MCF 10A (cell line): Measurements from ENCODE around the gene KNDC1. TPM values are rescaled to one million over a fixed set of nuclear protein-coding genes. Genes with fewer than 3 reads are reported as not detected.

Experiments used
- BruUV-seq: library from RNA; stranded (reverse); fragments of 400-500 nt; replicated peaks from 2 replicates; lab custom pipeline; 2021; lab: Mats Ljungman, UMichigan
- CTCF ChIA-PET: fragments of 300-600 bp; sonication (Branson Sonifier 250); formaldehyde crosslinking; extraction: SDS; loops from one replicate; lab custom pipeline; 2021; ENCODE audit warnings: antibody characterized with exemption, inconsistent platforms; lab: Yijun Ruan, JAX
- POLR2A ChIA-PET: fragments of 300-600, 350-650 bp; sonication (Branson Sonifier 250); formaldehyde crosslinking; extraction: SDS; loops from one replicate; lab custom pipeline; 2020; ENCODE audit warnings: antibody characterized with exemption, inconsistent platforms; lab: Yijun Ruan, JAX
- DNase-seq: peaks from one replicate; pipeline ENCODE4 v3.0.0-alpha.2; 2018; ENCODE audit not compliant: unreplicated experiment
- H3K27ac Mint-ChIP-seq: one replicate; pipeline ENCODE4 v1.8.0; 2022; ENCODE audit warnings: mild to moderate bottlenecking, low read depth, mixed read lengths; ENCODE audit not compliant: unreplicated experiment
- H3K27me3 Mint-ChIP-seq: one replicate; pipeline ENCODE4 v1.8.0; 2022; ENCODE audit warnings: mixed read lengths; ENCODE audit not compliant: insufficient read depth, unreplicated experiment
- H3K36me3 Mint-ChIP-seq: one replicate; pipeline ENCODE4 v1.8.0; 2022; ENCODE audit warnings: mild to moderate bottlenecking, moderate library complexity, mixed read lengths; ENCODE audit not compliant: insufficient read depth, unreplicated experiment
- H3K4me1 Mint-ChIP-seq: one replicate; pipeline ENCODE4 v1.8.0; 2022; ENCODE audit warnings: mixed read lengths; ENCODE audit not compliant: insufficient read depth, unreplicated experiment
- H3K4me3 Mint-ChIP-seq: one replicate; pipeline ENCODE4 v1.8.0; 2022; ENCODE audit warnings: mild to moderate bottlenecking, moderate library complexity, mixed read lengths; ENCODE audit not compliant: unreplicated experiment
- H3K9me3 Mint-ChIP-seq: one replicate; pipeline ENCODE4 v1.8.0; 2022; ENCODE audit warnings: mixed read lengths; ENCODE audit not compliant: unreplicated experiment
- CTCF ChIP-seq: fragments of 200-600 bp; IDR thresholded peaks from one replicate; pipeline ENCODE4 v1.8.0; 2022; ENCODE audit warnings: antibody characterized with exemption, mild to moderate bottlenecking; ENCODE audit not compliant: unreplicated experiment
- intact Hi-C: fragments of 100-400 bp; cut with micrococcal nuclease; formaldehyde crosslinking; loops from 2 replicates; pipeline ENCODE4 v1.14.1; 2022
- total RNA-seq: library from RNA; stranded (reverse); gene quantifications from 2 replicates; pipeline ENCODE4 v1.2.3, GENCODE V29; 2022

Gene KNDC1
- total RNA-seq, 1 experiment from 2014 or later = 2.1 TPM

DNA sequence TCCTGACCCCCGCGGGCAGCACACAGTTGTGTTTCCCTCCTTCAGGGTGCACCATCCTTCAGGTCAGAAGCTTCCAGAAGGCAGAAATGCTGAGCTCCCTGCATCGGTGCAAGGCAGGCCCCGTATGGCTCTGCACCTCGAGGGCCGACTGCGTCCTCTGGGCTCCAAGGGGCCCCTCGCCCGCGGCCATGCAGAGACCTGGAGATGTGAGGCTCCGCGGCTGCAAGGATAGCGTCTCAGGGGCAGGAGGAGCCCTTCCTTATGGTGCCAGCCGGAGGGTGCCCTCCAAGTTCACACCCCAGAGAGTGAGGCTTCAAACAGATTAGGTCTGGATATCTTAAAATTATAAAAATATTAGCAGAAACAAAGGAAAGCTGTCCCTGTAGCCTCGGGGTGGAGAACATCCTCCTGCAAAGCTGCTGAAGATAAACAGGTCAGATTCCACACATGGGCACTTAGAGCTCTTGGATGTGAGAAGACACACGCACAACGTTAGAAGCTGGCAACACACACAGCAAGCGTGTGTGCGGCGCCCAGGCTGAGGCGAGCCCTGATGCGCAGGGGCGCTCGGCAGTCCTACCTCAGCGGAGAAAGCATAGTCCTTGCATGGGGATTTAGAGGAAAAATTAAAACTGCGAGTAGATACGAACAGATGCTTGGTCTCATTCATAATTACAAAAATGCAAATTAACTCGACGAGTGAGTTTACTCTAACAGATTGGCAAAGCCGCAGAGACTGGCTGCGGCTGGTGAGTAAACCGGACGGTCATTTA is 20.4 kb downstream of the KNDC1 start:
- Mint-ChIP-seq H3K27me3 (no peaks in the 10 kb centered on the region), H3K27ac (no peak overlapping the region), H3K4me1 (no peaks in the 10 kb centered on the region), H3K4me3 (no peak overlapping the region), H3K36me3 (no peaks in the 10 kb centered on the region), H3K9me3 (peaks cover 39% of the 10 kb centered on the region)
- CTCF ChIA-PET = interaction anchor here (0.7 to 1.1 kb wide), 2 partner anchors 11 to 280 kb away, joined by 3 read pairs; no protein-coding TSS in a partner anchor
- BruUV-seq = no TSS peak
- intact Hi-C loops = no loop called here
- POLR2A ChIA-PET = no interaction called here
- no peak for DNase-seq
- no peak for TF ChIP-seq CTCF

DNA sequence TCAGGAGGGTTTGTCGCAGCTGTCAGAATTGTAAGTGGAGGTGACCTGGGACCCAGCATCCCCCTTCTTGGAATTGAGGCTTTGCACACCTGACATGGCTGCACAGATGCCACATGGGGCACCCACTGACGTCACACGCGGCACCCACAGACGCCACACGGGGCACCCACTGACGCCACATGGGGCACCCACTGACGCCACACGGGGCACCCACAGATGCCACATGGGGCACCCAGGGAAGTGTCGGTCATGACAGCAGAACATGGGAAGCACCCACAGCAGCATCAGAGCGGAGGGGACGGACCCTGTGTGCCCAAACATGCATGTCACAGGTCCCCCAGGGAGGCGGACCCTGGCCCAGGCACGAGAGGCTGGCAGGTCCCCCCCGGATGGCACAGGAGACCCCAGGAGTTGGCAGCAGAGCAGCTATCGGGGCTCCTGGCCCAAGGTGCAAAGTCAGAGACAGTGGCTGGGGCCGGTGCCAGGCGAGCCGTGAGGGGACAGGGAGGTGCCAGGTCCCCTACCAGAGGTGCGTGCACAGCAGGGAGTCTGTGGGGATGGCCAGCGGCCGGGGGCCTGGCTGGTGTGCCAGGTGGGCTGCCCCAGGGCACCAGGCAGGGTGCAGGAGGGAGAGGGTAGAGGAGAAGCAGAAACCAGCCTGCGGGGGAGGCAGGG is 21.1 kb downstream of the KNDC1 start:
- Mint-ChIP-seq H3K9me3 (peaks cover 32% of the 10 kb centered on the region), H3K36me3 (no peaks in the 10 kb centered on the region), H3K4me1 (no peaks in the 10 kb centered on the region), H3K27ac (no peak overlapping the region), H3K27me3 (no peaks in the 10 kb centered on the region), H3K4me3 (no peak overlapping the region)
- BruUV-seq = no TSS peak
- no peak for DNase-seq
- TF ChIP-seq CTCF = no peak
- intact Hi-C loops = no loop called here
- ChIA-PET POLR2A (no interaction called here), CTCF (interaction anchor here (0.7 kb wide), 1 partner anchor 281 kb away, joined by 3 read pairs; no protein-coding TSS in a partner anchor)

- no peak for TF ChIP-seq CTCF
- Mint-ChIP-seq H3K27me3 (no peaks in the 10 kb centered on the region), H3K27ac (no peak overlapping the region), H3K36me3 (no peaks in the 10 kb centered on the region), H3K4me1 (no peaks in the 10 kb centered on the region), H3K9me3 (peaks cover 23% of the 10 kb centered on the region), H3K4me3 (no peak overlapping the region)
- ChIA-PET CTCF (no interaction called here), POLR2A (interaction anchor here (0.7 kb wide), 1 partner anchor 186 kb away, joined by 3 read pairs; no protein-coding TSS in a partner anchor)
- BruUV-seq = no TSS peak
- DNase-seq = no peak
- intact Hi-C loops = no loop called here
These were observed 22.2 kb downstream of the KNDC1 start for GRCh38 chr10:133182190-133182589.

- ChIA-PET POLR2A (no interaction called here), CTCF (no interaction called here)
- Mint-ChIP-seq H3K27me3 (no peaks in the 10 kb centered on the region), H3K4me3 (no peak overlapping the region), H3K36me3 (no peaks in the 10 kb centered on the region), H3K4me1 (no peaks in the 10 kb centered on the region), H3K27ac (no peak overlapping the region), H3K9me3 (peaks cover 16% of the 10 kb centered on the region)
- TF ChIP-seq CTCF = no peak
- BruUV-seq = no TSS peak
- intact Hi-C loops = no loop called here
- DNase-seq = no peak
These were observed 23.0 kb downstream of the KNDC1 start for GRCh38 chr10:133182791-133183645.
